HepG2 (cell line): ENCODE data around the gene AKR1C4. TPM values are rescaled to one million over a fixed set of nuclear protein-coding genes. Genes with fewer than 3 reads are reported as not detected.

Source experiments
- CERS6 ChIP-seq: sonication (generic); formaldehyde crosslinking; IDR thresholded peaks from 2 replicates; pipeline ENCODE4 v1.5.0; 2020; ENCODE audit warnings: missing genetic modification reagents
- HDAC2 ChIP-seq: sonication (generic); formaldehyde crosslinking; IDR thresholded peaks from 2 replicates; pipeline ENCODE4 v1.4.0; 2020; ENCODE audit warnings: missing genetic modification reagents
- HNRNPH1 ChIP-seq: fragments of 200-400 bp; formaldehyde crosslinking; optimal IDR thresholded peaks from 2 replicates; pipeline ENCODE3; 2017; ENCODE audit warnings: mild to moderate bottlenecking, low read depth, low read length
- KAT7 ChIP-seq: IDR thresholded peaks from 2 replicates; pipeline ENCODE4 v1.6.1; 2018; ENCODE audit warnings: borderline replicate concordance, missing compliant biosample characterization
- SMC3 ChIP-seq: IDR thresholded peaks from 2 replicates; pipeline ENCODE4 v1.6.1; 2011; ENCODE audit warnings: low read length, improper control_type of control experiment
- ZNF275 ChIP-seq: sonication (generic); formaldehyde crosslinking; IDR thresholded peaks from 2 replicates; pipeline ENCODE4 v1.8.0; 2022; ENCODE audit warnings: missing genetic modification reagents, mild to moderate bottlenecking, inconsistent platforms, borderline replicate concordance
- ZNF646 ChIP-seq: sonication (generic); formaldehyde crosslinking; IDR thresholded peaks from 2 replicates; pipeline ENCODE4 v1.9.0; 2021; ENCODE audit warnings: mild to moderate bottlenecking, missing genetic modification reagents
- polyA plus RNA-seq, 8 experiments: library from polyadenylated mRNA; depleted of rRNA in 3 of 8; stranded (reverse) in 7 of 8; unstranded in 1 of 8; fragments of >200 nt; fragmentation: Illumina TruSeq in 4 of 8; extraction: Trizol in 4 of 8; gene quantifications; 2 replicates each; pipeline versions ENCODE4 v1.2.1 to v1.2.3, GENCODE V29; 2011 to 2016; ENCODE audit warnings: low read depth in 4 of 8, missing spikeins in 1 of 8, mixed read lengths in 1 of 8; ENCODE audit not compliant: insufficient read depth in 1 of 8
- total RNA-seq, 5 experiments: library from RNA; depleted of rRNA; stranded (reverse); fragments of >200 nt; fragmentation: Illumina TruSeq; extraction: Trizol; gene quantifications; 2 replicates each; pipeline ENCODE4 v1.2.3, GENCODE V29; 2016; ENCODE audit warnings: low read depth in 1 of 5
- TF ChIP-seq, protein P1 (sequence below): sonication (generic); formaldehyde crosslinking; IDR thresholded peaks from one replicate; pipeline ENCODE4 v1.5.1; 2020; ENCODE audit warnings: mild to moderate bottlenecking, missing genetic modification reagents; ENCODE audit errors: not compliant biosample characterization
- TF ChIP-seq, protein P2 (sequence below): IDR thresholded peaks from 2 replicates; pipeline ENCODE4 v1.6.1; 2016; ENCODE audit warnings: missing compliant biosample characterization, missing genetic modification reagents, borderline replicate concordance

AKR1C4 gene
- total and polyA plus RNA-seq, 2 of the 13 experiments (the other 11 are each of a cell fraction or from before 2014, with no cell fraction given) = 0.18 to 1.3 TPM

DNA sequence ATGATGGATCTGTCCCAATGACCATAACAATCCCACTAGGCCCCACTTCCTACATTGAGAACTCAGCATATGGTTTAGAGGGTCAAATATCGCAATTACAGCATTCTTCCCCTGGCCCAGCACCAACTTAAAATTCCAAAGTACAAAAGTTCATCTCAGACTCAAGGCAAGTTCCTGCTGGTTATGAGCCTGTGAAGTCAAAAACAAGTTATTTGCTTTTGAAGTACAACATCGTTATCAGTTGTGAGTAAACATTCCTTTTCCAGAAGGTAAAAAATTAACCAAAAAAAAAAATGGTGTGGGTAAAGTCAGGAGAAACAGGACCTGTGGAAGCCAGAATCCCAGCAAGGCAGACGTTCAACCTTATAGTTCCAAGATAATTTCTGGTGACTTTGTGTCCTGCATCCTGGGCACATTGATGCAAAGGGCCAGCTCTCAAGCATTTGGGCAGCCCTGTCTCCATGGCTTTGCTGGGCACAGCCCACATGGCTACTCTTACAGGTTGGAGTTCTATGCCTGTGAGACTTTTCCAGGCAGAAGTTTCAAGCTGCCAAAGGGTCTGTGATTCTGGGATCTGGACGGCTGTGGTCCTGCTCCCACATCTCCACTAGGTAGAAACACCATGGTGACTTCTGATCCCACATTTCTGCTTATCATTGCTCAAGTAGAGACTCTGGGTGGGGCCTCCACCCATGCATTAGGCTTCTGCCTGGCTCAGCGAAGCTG is 49.2 kb upstream of the AKR1C4 start (continued):
- TF ChIP-seq, protein P1, sequence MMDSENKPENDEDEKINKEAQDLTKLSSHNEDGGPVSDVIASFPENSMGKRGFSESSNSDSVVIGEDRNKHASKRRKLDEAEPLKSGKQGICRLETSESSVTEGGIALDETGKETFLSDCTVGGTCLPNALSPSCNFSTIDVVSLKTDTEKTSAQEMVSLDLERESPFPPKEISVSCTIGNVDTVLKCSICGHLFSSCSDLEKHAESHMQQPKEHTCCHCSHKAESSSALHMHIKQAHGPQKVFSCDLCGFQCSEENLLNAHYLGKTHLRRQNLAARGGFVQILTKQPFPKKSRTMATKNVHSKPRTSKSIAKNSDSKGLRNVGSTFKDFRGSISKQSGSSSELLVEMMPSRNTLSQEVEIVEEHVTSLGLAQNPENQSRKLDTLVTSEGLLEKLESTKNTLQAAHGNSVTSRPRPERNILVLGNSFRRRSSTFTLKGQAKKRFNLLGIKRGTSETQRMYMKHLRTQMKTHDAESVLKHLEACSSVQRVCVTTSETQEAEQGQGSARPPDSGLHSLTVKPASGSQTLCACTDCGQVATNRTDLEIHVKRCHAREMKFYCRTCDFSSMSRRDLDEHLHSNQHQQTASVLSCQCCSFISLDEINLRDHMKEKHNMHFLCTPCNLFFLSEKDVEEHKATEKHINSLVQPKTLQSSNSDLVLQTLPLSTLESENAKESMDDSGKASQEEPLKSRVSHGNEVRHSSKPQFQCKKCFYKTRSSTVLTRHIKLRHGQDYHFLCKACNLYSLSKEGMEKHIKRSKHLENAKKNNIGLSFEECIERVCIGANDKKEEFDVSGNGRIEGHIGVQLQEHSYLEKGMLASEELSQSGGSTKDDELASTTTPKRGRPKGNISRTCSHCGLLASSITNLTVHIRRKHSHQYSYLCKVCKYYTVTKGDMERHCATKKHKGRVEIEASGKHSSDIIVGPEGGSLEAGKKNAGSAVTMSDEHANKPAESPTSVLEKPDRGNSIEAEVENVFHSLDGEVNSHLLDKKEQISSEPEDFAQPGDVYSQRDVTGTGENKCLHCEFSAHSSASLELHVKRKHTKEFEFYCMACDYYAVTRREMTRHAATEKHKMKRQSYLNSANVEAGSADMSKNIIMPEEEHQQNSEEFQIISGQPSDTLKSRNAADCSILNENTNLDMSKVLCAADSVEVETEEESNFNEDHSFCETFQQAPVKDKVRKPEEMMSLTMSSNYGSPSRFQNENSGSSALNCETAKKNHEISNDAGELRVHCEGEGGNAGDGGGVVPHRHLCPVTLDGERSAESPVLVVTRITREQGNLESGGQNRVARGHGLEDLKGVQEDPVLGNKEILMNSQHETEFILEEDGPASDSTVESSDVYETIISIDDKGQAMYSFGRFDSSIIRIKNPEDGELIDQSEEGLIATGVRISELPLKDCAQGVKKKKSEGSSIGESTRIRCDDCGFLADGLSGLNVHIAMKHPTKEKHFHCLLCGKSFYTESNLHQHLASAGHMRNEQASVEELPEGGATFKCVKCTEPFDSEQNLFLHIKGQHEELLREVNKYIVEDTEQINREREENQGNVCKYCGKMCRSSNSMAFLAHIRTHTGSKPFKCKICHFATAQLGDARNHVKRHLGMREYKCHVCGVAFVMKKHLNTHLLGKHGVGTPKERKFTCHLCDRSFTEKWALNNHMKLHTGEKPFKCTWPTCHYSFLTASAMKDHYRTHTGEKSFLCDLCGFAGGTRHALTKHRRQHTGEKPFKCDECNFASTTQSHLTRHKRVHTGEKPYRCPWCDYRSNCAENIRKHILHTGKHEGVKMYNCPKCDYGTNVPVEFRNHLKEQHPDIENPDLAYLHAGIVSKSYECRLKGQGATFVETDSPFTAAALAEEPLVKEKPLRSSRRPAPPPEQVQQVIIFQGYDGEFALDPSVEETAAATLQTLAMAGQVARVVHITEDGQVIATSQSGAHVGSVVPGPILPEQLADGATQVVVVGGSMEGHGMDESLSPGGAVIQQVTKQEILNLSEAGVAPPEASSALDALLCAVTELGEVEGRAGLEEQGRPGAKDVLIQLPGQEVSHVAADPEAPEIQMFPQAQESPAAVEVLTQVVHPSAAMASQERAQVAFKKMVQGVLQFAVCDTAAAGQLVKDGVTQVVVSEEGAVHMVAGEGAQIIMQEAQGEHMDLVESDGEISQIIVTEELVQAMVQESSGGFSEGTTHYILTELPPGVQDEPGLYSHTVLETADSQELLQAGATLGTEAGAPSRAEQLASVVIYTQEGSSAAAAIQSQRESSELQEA (CRISPR knock-in tag) = no peak
- TF ChIP-seq HDAC2 (CRISPR knock-in tag) = peak; percentile 93
- TF ChIP-seq, protein P2, sequence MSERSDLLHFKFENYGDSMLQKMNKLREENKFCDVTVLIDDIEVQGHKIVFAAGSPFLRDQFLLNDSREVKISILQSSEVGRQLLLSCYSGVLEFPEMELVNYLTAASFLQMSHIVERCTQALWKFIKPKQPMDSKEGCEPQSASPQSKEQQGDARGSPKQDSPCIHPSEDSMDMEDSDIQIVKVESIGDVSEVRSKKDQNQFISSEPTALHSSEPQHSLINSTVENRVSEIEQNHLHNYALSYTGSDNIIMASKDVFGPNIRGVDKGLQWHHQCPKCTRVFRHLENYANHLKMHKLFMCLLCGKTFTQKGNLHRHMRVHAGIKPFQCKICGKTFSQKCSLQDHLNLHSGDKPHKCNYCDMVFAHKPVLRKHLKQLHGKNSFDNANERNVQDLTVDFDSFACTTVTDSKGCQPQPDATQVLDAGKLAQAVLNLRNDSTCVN (CRISPR knock-in tag) = peak; percentile 56; the same call in 1 of the 2 replicates
- TF ChIP-seq ZNF275 = peak; percentile 88; the same call in 1 of the 2 replicates
- TF ChIP-seq KAT7 = no peak
- TF ChIP-seq CERS6 (CRISPR knock-in tag) = no peak
- no peak for TF ChIP-seq HNRNPH1
- TF ChIP-seq ZNF646 (CRISPR knock-in tag) = no peak
- no peak; the same call in 1 of the 2 replicates for TF ChIP-seq SMC3
